Stomach smooth muscle (tissue), 2 donors: ENCODE data around the gene MORC3.
"Not testable (repeated sequence)": the region's sequence is repeated elsewhere in the genome, so short reads cannot be mapped to it uniquely, and the experiment has no call there.

Experiments used
- H3K27ac ChIP-seq: one replicate; pipeline ENCODE4 v1.7.0; 2013; ENCODE audit warnings: mild to moderate bottlenecking, low read length, inconsistent platforms
- H3K27me3 ChIP-seq, 2 donors: one replicate each; pipeline ENCODE4 v1.7.0; 2013; ENCODE audit warnings: low read length in 2 of 2; ENCODE audit not compliant: insufficient read depth in 2 of 2, control insufficient read depth in 1 of 2
- H3K36me3 ChIP-seq, 2 donors: one replicate each; pipeline ENCODE4 v1.7.0; 2013; ENCODE audit warnings: low read length in 2 of 2; ENCODE audit not compliant: control insufficient read depth in 2 of 2, insufficient read depth in 2 of 2
- H3K4me1 ChIP-seq: one replicate; pipeline ENCODE4 v1.7.0; 2013; ENCODE audit warnings: low read length; ENCODE audit not compliant: control insufficient read depth, insufficient read depth
- H3K4me3 ChIP-seq, 2 donors: one replicate each; pipeline ENCODE4 v1.7.0; 2013; ENCODE audit warnings: low read length in 2 of 2
- H3K9ac ChIP-seq, 2 donors: one replicate each; pipeline ENCODE4 v1.7.0; 2013; ENCODE audit warnings: low read length in 2 of 2, mild to moderate bottlenecking in 1 of 2
- H3K9me3 ChIP-seq, 2 donors: one replicate each; pipeline ENCODE4 v1.7.0; 2013; ENCODE audit warnings: low read length in 2 of 2; ENCODE audit not compliant: control insufficient read depth in 2 of 2
- donor health status: healthy.
- donor health status: Pancreatic carcinoma.

The MORC3 gene

GRCh38 chr21:36354918-36355680 is 35.1 kb downstream of the MORC3 start:
- Histone ChIP-seq H3K9ac (no peak overlapping the region), H3K9me3 (no peaks in the 10 kb centered on the region), H3K27ac (no peak overlapping the region), H3K36me3 (peaks cover 26 to 36% of the 10 kb centered on the region in 2 donors), H3K4me3 (no peak overlapping the region), H3K4me1 (no peaks in the 10 kb centered on the region), H3K27me3 (no peaks in the 10 kb centered on the region)

- H3K36me3 ChIP-seq = peaks cover 31 to 40% of the 10 kb centered on the region in 2 donors
- no peak overlapping the region for H3K4me3 ChIP-seq
Observed at GRCh38 chr21:36355868-36356267, 35.9 kb downstream of the MORC3 start.

GRCh38 chr21:36359185-36359584 is 39.2 kb downstream of the MORC3 start:
- Histone ChIP-seq H3K9ac (no peak overlapping the region), H3K27me3 (no peaks in the 10 kb centered on the region), H3K36me3 (peaks cover 34 to 47% of the 10 kb centered on the region in 2 donors), H3K4me1 (no peaks in the 10 kb centered on the region), H3K27ac (no peak overlapping the region), H3K9me3 (no peaks in the 10 kb centered on the region), H3K4me3 (no peak overlapping the region)

More at GRCh38 chr21:36355868-36356267, 35.9 kb downstream of the MORC3 start:
- Histone ChIP-seq H3K4me1 (no peaks in the 10 kb centered on the region), H3K27me3 (no peaks in the 10 kb centered on the region), H3K9ac (no peak overlapping the region), H3K9me3 (no peaks in the 10 kb centered on the region), H3K27ac (no peak overlapping the region)

- Histone ChIP-seq H3K9ac (no peak overlapping the region), H3K36me3 (peaks cover 52 to 63% of the 10 kb centered on the region in 2 donors), H3K9me3 (no peaks in the 10 kb centered on the region), H3K4me3 (no peak overlapping the region), H3K4me1 (no peaks in the 10 kb centered on the region), H3K27ac (no peak overlapping the region), H3K27me3 (no peaks in the 10 kb centered on the region)
Observed at GRCh38 chr21:36369064-36369685, 49.2 kb downstream of the MORC3 start.

- Histone ChIP-seq H3K9ac (no peak overlapping the region), H3K36me3 (peaks cover 14 to 30% of the 10 kb centered on the region in 2 donors), H3K4me3 (no peak overlapping the region), H3K27ac (no peak overlapping the region), H3K9me3 (no peaks in the 10 kb centered on the region), H3K4me1 (no peaks in the 10 kb centered on the region), H3K27me3 (no peaks in the 10 kb centered on the region)
Observed at GRCh38 chr21:36375994-36376393, 56.0 kb downstream of the MORC3 start.

GRCh38 chr21:36377391-36377842 is 57.4 kb downstream of the MORC3 start:
- H3K4me1 ChIP-seq = no peaks in the 10 kb centered on the region
- H3K36me3 ChIP-seq = peaks cover 11 to 19% of the 10 kb centered on the region in 2 donors
- no peaks in the 10 kb centered on the region for H3K9me3 ChIP-seq
- no peaks in the 10 kb centered on the region for H3K27me3 ChIP-seq
- no peak overlapping the region for H3K27ac ChIP-seq
- no peak overlapping the region for H3K9ac ChIP-seq
- H3K4me3 ChIP-seq = no peak overlapping the region

- no peak overlapping the region for H3K9ac ChIP-seq
- H3K27ac ChIP-seq = no peak overlapping the region
- H3K36me3 ChIP-seq = peaks cover 7 to 8% of the 10 kb centered on the region in 2 donors
- H3K9me3 ChIP-seq = no peaks in the 10 kb centered on the region
- no peaks in the 10 kb centered on the region for H3K27me3 ChIP-seq
- H3K4me3 ChIP-seq = no peak overlapping the region
- H3K4me1 ChIP-seq = no peaks in the 10 kb centered on the region
Observed at GRCh38 chr21:36379251-36379650, 59.3 kb downstream of the MORC3 start.

DNA sequence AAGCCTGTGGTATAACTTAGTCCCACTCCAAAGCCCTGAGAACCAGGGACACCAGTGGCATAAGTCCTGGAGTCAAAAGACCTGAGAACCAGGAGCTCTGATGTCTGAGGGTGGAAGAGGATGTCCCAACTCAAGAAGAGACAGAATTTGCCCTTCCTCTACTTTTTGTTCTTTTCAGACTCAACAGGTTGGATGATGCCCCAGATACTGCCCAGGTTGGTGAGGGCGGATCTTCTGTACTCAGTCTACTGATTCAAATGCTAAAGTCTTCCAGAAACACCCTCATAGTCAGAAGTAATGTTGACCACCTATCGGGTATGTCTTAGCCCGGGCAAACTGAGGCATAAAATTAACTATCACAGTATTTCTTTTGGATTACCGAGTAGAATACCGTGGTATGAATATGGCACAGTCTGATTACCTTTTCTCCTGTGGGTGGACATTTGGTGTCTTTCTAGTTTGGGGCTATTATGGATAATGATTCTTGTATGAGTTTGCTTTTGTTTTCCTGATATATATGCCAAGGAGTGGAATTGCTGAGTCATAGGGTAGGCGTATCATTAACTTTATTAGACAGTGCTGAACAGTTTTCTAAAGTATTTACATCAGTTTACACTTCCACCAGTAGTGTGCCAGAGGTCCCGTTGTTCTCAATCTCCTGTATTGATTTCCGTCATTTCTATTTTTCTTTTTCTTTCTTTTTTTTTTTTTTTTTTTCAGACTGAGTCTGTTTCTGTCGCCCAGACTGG is 62.0 kb downstream of the MORC3 start:
- Histone ChIP-seq H3K27me3 (no peaks in the 10 kb centered on the region), H3K9ac (no peak overlapping the region), H3K27ac (no peak overlapping the region), H3K36me3 (peaks cover 4 to 5% of the 10 kb centered on the region in 2 donors), H3K9me3 (no peaks in the 10 kb centered on the region), H3K4me1 (peaks cover 5% of the 10 kb centered on the region), H3K4me3 (no peak overlapping the region)

GRCh38 chr21:36382722-36383121 is 62.7 kb downstream of the MORC3 start:
- not testable (repeated sequence) for H3K36me3 ChIP-seq, H3K27me3 ChIP-seq, H3K9ac ChIP-seq, H3K4me1 ChIP-seq, H3K27ac ChIP-seq, H3K4me3 ChIP-seq, H3K9me3 ChIP-seq

DNA sequence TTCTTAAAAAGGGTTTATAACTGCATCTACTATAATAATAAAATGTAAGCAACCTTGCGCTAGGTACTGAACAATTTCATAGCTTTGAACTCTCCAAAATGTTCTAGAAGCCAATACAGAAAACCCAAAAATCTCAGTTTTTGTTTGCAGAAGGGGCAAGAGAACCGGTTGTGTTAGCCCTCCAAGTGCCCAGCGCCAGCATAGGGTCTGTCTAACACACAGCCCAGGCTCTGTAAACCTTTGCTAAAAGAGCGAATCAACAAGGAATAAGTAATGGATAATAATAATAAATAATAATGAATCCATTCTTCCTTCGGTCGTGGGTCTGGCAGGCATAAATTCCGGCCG is 64.9 kb downstream of the MORC3 start:
- Histone ChIP-seq H3K4me1 (peaks cover 5% of the 10 kb centered on the region), H3K9me3 (no peaks in the 10 kb centered on the region), H3K9ac (no peak overlapping the region), H3K36me3 (no peaks in the 10 kb centered on the region), H3K4me3 (peak overlapping the region in 1 of 2 donors; percentile 71), H3K27ac (no peak overlapping the region), H3K27me3 (no peaks in the 10 kb centered on the region)
